Gastroesophageal sphincter (tissue), 3 donors: ENCODE data around the gene CCNL1.

Experiments used
- POLR2A ChIP-seq, 2 donors: fragments of 450-650 bp; IDR thresholded peaks; one replicate each; pipeline ENCODE4 v1.6.1; 2017; ENCODE audit warnings: antibody characterized with exemption in 2 of 2, mild to moderate bottlenecking in 2 of 2, moderate library complexity in 1 of 2
- TF ChIP-seq, protein P1 (sequence below), 4 experiments: fragments of 200-600 bp in 2 of 4; fragments of 450-650 bp in 2 of 4; sonication (generic) in 1 of 4; IDR thresholded peaks; one replicate each; pipeline ENCODE4 v1.5.1; 2017 to 2019; ENCODE audit warnings: antibody characterized with exemption in 4 of 4, mild to moderate bottlenecking in 2 of 4, moderate library complexity in 2 of 4

DNA sequence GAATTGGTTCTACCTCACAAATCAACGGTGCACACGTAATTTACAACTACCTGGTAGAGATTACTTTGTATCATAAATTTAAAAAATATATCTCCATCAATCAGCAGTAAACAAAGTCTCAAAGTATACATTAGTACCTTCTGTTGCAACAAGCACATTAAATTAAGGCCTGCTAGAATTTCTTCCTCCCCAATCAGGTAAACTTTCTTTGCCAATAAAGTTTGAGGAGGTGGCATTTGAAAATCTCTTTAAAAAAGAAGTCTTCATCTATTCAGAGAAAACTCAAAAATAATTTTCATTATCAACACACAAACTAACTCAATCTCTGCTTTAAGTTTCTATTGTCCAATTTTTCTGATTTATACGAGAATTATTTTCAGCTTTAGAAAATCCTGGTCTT is 4.4 kb downstream of the CCNL1 start:
- no peak for TF ChIP-seq POLR2A (IDR thresholded peaks at IDR 0.05)
- TF ChIP-seq, protein P1, sequence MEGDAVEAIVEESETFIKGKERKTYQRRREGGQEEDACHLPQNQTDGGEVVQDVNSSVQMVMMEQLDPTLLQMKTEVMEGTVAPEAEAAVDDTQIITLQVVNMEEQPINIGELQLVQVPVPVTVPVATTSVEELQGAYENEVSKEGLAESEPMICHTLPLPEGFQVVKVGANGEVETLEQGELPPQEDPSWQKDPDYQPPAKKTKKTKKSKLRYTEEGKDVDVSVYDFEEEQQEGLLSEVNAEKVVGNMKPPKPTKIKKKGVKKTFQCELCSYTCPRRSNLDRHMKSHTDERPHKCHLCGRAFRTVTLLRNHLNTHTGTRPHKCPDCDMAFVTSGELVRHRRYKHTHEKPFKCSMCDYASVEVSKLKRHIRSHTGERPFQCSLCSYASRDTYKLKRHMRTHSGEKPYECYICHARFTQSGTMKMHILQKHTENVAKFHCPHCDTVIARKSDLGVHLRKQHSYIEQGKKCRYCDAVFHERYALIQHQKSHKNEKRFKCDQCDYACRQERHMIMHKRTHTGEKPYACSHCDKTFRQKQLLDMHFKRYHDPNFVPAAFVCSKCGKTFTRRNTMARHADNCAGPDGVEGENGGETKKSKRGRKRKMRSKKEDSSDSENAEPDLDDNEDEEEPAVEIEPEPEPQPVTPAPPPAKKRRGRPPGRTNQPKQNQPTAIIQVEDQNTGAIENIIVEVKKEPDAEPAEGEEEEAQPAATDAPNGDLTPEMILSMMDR (IDR thresholded peaks at IDR 0.05) = no peak
